ENCODE measurements around the gene GPR84. TPM values are rescaled to one million over a fixed set of nuclear protein-coding genes. Genes with fewer than 3 reads are reported as not detected.
A peak's percentile ranks its signal among the peaks of the same experiment; 100 is the strongest.

The GPR84 gene
- total and polyA plus RNA-seq, 10 of the 15 experiments (the other 5 are each of a cell fraction or from before 2014, with no cell fraction given), result 0.37 to 4.7 (median 2.6) TPM

DNA sequence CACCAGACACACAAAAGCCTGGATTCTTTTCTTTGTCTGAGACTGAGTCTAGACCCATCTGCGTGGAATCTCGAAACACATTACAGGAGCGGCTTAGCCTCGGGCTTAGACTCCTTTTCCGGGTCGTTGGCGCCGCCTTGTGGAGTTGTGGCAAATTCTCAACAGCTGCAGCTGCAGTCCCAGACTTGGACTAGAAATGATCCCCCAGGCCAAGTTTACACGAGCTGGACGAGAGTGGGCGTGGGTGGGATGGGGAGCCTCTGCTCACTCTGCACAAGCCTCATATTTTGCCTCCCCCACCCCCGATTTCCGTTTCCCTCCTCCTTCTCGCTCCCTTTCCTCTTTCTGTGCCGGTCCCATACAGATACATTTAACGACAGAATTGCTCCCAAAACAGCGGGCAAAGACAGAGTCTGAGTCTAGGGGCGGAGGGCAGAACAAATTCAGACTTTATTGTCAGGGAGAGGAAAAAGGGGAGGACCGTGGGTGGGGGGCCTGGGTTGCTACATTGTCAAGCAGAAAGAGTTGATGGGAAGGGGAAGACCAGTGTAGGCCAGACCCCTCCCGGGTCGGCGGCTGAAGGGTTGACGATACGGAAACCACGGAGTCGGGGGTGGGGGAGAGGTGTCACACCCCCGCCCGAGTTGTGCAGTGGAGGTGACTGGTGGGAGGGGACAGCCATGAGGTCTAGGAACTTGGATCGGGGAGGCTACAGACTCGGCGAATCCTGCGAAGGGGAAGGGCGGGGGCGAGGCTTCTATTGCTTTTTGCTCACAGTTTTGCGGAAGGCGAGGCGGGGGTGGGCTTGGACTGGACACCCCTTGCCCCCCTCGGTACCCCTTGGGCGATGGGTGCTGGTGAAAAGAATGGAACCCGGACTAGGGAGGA is 4.7 kb upstream of the GPR84 start:
- DNase-seq (ENCODE audit: low read depth, low spot score), result no peak
- Histone ChIP-seq H3K4me2 (ENCODE audit: control insufficient read depth, insufficient read depth) (peak overlapping the region; percentile 66), H2AFZ (ENCODE audit: control insufficient read depth, low read depth, low read length) (peak overlapping the region; percentile 83), H3K4me1 (ENCODE audit: control insufficient read depth, insufficient read depth, low read length) (peaks cover 24% of the 10 kb centered on the region), H3K27me3 (replicated peaks in 1 of 2; ENCODE audit: control insufficient read depth in 2 of 2, insufficient read depth in 2 of 2, low read length in 1 of 2) (no peaks in the 10 kb centered on the region), H3K9me3 (replicated peaks; ENCODE audit: control insufficient read depth, insufficient read depth, low read length) (no peaks in the 10 kb centered on the region), H3K27ac (ENCODE audit: control insufficient read depth, insufficient read depth) (no peak overlapping the region), H3K79me2 (ENCODE audit: control insufficient read depth, insufficient read depth, low read length) (no peaks in the 10 kb centered on the region), H4K20me1 (ENCODE audit: control insufficient read depth, insufficient read depth) (no peaks in the 10 kb centered on the region), H3K36me3 (ENCODE audit: control insufficient read depth in 2 of 2, insufficient read depth in 2 of 2, low read length in 1 of 2) (no peaks in the 10 kb centered on the region), H3K4me3 (no peak overlapping the region), H3K9ac (ENCODE audit: control insufficient read depth, insufficient read depth, low read length) (peak overlapping the region; percentile 38)
- in situ Hi-C loops (cut with MboI), result loop anchor here (10.0 kb wide), 1 partner anchor 344 kb away; the partner anchor contains the start of gene HOXC6
- RAD21 ChIA-PET (ENCODE audit: unreplicated experiment), result interaction anchor here (0.6 to 1.8 kb wide), 20 partner anchors 10 to 154 kb away, joined by 3 to 18 read pairs (median 5); partner anchors contain the start of genes COPZ1 and NCKAP1L
- TSS peak; percentile 63 for BruUV-seq (replicated peaks)
- peak; percentile 92 for ATAC-seq
- intact Hi-C loops (cut with micrococcal nuclease; ENCODE audit: unreplicated experiment), result loop anchor here (1.0 kb wide), 4 partner anchors 33 to 149 kb away; no protein-coding TSS in a partner anchor
- POLR2A ChIA-PET, result interaction anchor here (0.5 to 1.7 kb wide), 3 partner anchors 10 to 114 kb away, joined by 4 to 9 read pairs (median 4); no protein-coding TSS in a partner anchor
- CTCF ChIA-PET, result interaction anchor here (0.6 to 4.9 kb wide), 42 partner anchors 10 to 167 kb away, joined by 3 to 61 read pairs (median 4); partner anchors contain the start of genes COPZ1, HNRNPA1 and ZNF385A
- FAIRE-seq, result peak; percentile 95
- 21% methylated on average over 40 of the region's 40 CpGs for WGBS (ENCODE audit: insufficient coverage, insufficient replicate concordance, low lambda C conversion rate, missing lambda C conversion rate)
- SMC1A ChIA-PET (ENCODE audit: uncharacterized antibody, unreplicated experiment), result interaction anchor here (0.6 to 3.0 kb wide), 23 partner anchors 9 to 336 kb away, joined by 3 to 19 read pairs (median 4); partner anchors contain the start of gene HOXC5
- TF ChIP-seq POLR2AphosphoS2 (IDR thresholded peaks at IDR 0.05; ENCODE audit: low read depth, low read length) (no peak), TCF12 (IDR thresholded peaks at IDR 0.05; ENCODE audit: low read depth, low read length) (peak; percentile 81), TBL1XR1 (IDR thresholded peaks at IDR 0.05; ENCODE audit: low read depth, low read length) (no peak), SUPT20H (IDR thresholded peaks at IDR 0.05; ENCODE audit: borderline replicate concordance, control insufficient read depth, low read depth, low read length) (no peak), RBBP5 (conservative IDR thresholded peaks at IDR 0.05) (no peak), RUNX3 (IDR thresholded peaks at IDR 0.05; ENCODE audit: low read length) (peak; percentile 77), SMC3 (IDR thresholded peaks at IDR 0.05; ENCODE audit: borderline replicate concordance, low read length) (peak; percentile 84), IRF4 (IDR thresholded peaks at IDR 0.05; ENCODE audit: low read depth, low read length) (0 out of 2 replicates have a peak, but pooled peaks have one; percentile 18), SMAD5 (IDR thresholded peaks at IDR 0.05; ENCODE audit: low read depth) (no peak), SMAD1 (IDR thresholded peaks at IDR 0.05; ENCODE audit: low read depth, partially characterized antibody) (no peak), SMARCA5 (IDR thresholded peaks at IDR 0.05) (no peak), TCF3 (IDR thresholded peaks at IDR 0.05; ENCODE audit: borderline replicate concordance, insufficient read depth, low read depth, low read length) (peak; percentile 55; the same call in 1 of the 2 replicates), BHLHE40 (IDR thresholded peaks at IDR 0.05; ENCODE audit: borderline replicate concordance in 1 of 2, low read depth in 2 of 2, low read length in 1 of 2) (peak; percentile 7 to 27; a peak in 2 of 4 replicates), PML (IDR thresholded peaks at IDR 0.05; ENCODE audit: low read length) (no peak), ZSCAN29 (IDR thresholded peaks at IDR 0.05) (no peak), RB1 (IDR thresholded peaks at IDR 0.05; ENCODE audit: borderline replicate concordance) (peak; percentile 47; the same call in 1 of the 2 replicates)
- TF ChIP-seq, protein P1, sequence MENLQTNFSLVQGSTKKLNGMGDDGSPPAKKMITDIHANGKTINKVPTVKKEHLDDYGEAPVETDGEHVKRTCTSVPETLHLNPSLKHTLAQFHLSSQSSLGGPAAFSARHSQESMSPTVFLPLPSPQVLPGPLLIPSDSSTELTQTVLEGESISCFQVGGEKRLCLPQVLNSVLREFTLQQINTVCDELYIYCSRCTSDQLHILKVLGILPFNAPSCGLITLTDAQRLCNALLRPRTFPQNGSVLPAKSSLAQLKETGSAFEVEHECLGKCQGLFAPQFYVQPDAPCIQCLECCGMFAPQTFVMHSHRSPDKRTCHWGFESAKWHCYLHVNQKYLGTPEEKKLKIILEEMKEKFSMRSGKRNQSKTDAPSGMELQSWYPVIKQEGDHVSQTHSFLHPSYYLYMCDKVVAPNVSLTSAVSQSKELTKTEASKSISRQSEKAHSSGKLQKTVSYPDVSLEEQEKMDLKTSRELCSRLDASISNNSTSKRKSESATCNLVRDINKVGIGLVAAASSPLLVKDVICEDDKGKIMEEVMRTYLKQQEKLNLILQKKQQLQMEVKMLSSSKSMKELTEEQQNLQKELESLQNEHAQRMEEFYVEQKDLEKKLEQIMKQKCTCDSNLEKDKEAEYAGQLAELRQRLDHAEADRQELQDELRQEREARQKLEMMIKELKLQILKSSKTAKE (IDR thresholded peaks at IDR 0.05; ENCODE audit: low read depth, poor library complexity, severe bottlenecking), result no peak
- TF ChIP-seq, protein P2, sequence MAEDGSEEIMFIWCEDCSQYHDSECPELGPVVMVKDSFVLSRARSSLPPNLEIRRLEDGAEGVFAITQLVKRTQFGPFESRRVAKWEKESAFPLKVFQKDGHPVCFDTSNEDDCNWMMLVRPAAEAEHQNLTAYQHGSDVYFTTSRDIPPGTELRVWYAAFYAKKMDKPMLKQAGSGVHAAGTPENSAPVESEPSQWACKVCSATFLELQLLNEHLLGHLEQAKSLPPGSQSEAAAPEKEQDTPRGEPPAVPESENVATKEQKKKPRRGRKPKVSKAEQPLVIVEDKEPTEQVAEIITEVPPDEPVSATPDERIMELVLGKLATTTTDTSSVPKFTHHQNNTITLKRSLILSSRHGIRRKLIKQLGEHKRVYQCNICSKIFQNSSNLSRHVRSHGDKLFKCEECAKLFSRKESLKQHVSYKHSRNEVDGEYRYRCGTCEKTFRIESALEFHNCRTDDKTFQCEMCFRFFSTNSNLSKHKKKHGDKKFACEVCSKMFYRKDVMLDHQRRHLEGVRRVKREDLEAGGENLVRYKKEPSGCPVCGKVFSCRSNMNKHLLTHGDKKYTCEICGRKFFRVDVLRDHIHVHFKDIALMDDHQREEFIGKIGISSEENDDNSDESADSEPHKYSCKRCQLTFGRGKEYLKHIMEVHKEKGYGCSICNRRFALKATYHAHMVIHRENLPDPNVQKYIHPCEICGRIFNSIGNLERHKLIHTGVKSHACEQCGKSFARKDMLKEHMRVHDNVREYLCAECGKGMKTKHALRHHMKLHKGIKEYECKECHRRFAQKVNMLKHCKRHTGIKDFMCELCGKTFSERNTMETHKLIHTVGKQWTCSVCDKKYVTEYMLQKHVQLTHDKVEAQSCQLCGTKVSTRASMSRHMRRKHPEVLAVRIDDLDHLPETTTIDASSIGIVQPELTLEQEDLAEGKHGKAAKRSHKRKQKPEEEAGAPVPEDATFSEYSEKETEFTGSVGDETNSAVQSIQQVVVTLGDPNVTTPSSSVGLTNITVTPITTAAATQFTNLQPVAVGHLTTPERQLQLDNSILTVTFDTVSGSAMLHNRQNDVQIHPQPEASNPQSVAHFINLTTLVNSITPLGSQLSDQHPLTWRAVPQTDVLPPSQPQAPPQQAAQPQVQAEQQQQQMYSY (CRISPR knock-in tag; IDR thresholded peaks at IDR 0.05), result no peak

All from GM12878 (cell line).